ENCODE results near the gene IDUA. TPM values are rescaled to one million over a fixed set of nuclear protein-coding genes. Genes with fewer than 3 reads are reported as not detected.

The IDUA gene
- total RNA-seq, 2 donors from 2014 or later, result 8.9 to 10.2 TPM

- H3K4me3 ChIP-seq, result no peak overlapping the region
- no peaks in the 10 kb centered on the region for H3K36me3 ChIP-seq
- no peak overlapping the region for H3K27ac ChIP-seq
- TF ChIP-seq CTCF (IDR thresholded peaks at IDR 0.05), result no peak
- no peaks in the 10 kb centered on the region for H3K9me3 ChIP-seq
- no peaks in the 10 kb centered on the region for H3K27me3 ChIP-seq
- no peak for DNase-seq (ENCODE audit: low spot score)
- H3K4me1 ChIP-seq, result peaks cover 0 to 24% of the 10 kb centered on the region in 2 donors
These were observed 50.3 kb downstream of the IDUA start for GRCh38 chr4:1036976-1037810.

GRCh38 chr4:1038948-1039492, 52.2 kb downstream of the IDUA start:
- H3K36me3 ChIP-seq, result no peaks in the 10 kb centered on the region
- H3K4me1 ChIP-seq, result peaks cover 0 to 30% of the 10 kb centered on the region in 2 donors
- no peaks in the 10 kb centered on the region for H3K9me3 ChIP-seq
- peaks cover 0 to 4% of the 10 kb centered on the region in 2 donors for H3K27me3 ChIP-seq
- H3K27ac ChIP-seq, result peak overlapping the region; percentile 5 to 44
- TF ChIP-seq CTCF (IDR thresholded peaks at IDR 0.05), result no peak
- H3K4me3 ChIP-seq, result no peak overlapping the region
- no peak for DNase-seq (ENCODE audit: low spot score)

DNA sequence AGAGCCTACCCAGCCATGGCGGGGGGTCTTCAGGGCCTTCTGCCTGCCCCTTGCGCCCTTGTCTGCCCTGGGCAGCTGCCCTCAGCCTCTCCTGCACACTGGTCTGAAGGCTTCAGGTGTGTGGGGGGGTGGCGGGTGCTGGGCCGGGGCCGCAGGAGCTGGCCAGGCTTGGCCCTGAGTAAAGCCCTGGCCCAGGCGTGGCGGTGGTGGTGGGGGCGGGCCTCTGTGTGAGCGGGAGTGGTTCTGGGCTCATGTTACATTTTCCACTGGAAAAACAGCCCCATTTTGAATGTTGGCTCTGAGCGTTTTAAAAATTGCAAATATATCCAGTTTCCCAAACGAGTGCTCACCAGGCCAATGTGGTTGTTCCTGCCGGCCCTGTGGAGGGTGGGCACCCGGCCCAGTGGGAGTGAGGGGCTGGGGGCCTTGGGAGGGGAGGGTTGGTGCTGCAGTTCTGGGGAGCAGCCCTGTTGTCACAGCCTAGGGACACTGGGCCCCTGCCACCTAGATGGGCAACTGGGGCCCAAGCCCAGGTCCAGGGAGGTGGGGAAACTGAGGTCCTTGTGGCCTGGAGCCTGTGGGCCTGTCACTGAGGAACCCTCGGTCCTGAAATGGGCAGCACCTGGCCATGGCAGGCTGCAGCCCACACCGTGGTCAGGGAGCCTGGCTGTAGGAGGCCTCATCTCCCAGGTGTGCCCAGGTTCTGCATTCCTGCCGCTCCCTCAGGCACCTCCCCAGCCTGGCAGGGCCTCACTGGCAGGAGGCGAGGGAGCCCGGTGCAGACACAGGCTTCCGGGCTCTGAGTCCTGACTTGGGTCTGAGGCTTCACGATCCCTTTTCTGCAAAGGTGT, 52.9 kb downstream of the IDUA start:
- H3K27ac ChIP-seq, result peak overlapping the region; percentile 5 to 44
- H3K36me3 ChIP-seq, result no peaks in the 10 kb centered on the region
- TF ChIP-seq CTCF (IDR thresholded peaks at IDR 0.05), result no peak
- peaks cover 0 to 35% of the 10 kb centered on the region in 2 donors for H3K4me1 ChIP-seq
- no peak for DNase-seq (ENCODE audit: low spot score)
- H3K9me3 ChIP-seq, result no peaks in the 10 kb centered on the region
- peaks cover 0 to 8% of the 10 kb centered on the region in 2 donors for H3K27me3 ChIP-seq
- no peak overlapping the region for H3K4me3 ChIP-seq

DNA sequence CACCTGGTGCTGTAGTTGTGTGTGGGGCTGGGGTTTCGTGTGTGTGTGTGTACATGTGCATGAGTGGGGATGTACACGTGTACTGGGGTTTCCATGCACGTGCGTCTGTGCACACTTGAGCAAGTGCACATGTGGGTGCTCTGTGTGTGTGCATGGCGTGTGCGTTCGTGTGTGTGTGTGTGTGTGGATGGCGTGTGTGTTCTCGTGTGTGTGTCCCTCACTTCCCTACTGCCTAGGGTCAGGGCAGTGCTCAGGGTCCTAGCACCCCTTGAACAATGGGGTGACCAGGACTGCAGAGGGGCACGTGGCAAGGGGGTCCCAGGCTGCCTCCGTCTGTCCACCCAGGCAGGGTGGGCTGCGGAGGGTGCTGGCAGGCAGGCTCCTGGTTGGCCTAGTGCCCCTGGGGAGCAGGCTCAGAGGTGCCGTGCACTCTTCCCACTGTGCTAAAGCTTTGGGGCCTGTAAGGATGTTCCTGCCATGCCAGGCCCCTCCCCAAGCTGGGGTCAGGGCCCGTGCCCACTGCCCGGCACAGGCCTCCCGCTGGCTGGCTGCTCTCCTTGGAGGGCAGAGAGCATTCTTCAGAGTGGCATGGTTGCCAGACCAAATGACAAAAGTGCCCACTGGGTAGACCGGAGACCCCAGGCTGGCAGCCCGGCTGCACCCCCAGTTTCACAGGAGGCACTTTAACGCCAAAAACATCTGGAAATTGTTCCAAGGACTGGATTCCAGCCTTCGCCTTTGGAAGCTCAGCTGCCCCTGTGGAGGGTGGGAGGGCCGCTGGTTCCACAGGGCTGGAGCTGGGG, 53.7 kb downstream of the IDUA start:
- H3K4me1 ChIP-seq, result peaks cover 0 to 28% of the 10 kb centered on the region in 2 donors
- no peaks in the 10 kb centered on the region for H3K36me3 ChIP-seq
- no peak overlapping the region for H3K27ac ChIP-seq
- no peak for DNase-seq (ENCODE audit: low spot score)
- H3K27me3 ChIP-seq, result peaks cover 0 to 8% of the 10 kb centered on the region in 2 donors
- no peak overlapping the region for H3K4me3 ChIP-seq
- TF ChIP-seq CTCF (IDR thresholded peaks at IDR 0.05), result no peak
- H3K9me3 ChIP-seq, result no peaks in the 10 kb centered on the region
